ENCODE results near the gene TMEM14A.

Gene TMEM14A, protein sequence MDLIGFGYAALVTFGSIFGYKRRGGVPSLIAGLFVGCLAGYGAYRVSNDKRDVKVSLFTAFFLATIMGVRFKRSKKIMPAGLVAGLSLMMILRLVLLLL

GRCh38 chr6:52670502-52671409 is at the start of gene TMEM14A:
Gene TMEM14A, plus strand, starts transcription at chr6:52671113. Its CDS starts 5,990 bp downstream, at chr6:52677103.
- peak; percentile 82 to 84 for DNase-seq (ENCODE audit: low read depth in 1 of 2, low spot score in 1 of 2)

- no peak for DNase-seq (ENCODE audit: low read depth in 1 of 2, low spot score in 1 of 2)
These were observed 49.3 kb upstream of the TMEM14A start for GRCh38 chr6:52621631-52622030.

GRCh38 chr6:52622810-52623209 is 48.1 kb upstream of the TMEM14A start:
- DNase-seq (ENCODE audit: low read depth in 1 of 2, low spot score in 1 of 2): no peak

DNA sequence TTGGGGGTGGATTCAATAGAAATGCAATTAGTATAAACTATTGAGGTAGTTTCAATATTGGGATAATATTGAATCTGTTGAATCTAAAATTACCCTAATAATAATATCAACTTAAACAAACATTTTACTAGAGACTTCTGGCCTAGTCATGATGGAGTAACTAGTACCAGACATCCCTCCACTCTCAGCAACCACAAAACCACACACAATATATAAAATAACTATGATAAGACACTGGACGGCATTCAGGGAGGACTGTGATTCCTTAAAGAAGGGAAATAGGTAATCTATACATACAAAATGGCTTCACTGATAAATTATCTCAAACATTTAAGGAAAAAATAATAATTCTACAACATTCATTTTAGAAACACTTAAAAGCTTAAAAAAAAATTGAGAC is 38.9 kb upstream of the TMEM14A start:
- no peak for DNase-seq (ENCODE audit: low read depth in 1 of 2, low spot score in 1 of 2)

DNA sequence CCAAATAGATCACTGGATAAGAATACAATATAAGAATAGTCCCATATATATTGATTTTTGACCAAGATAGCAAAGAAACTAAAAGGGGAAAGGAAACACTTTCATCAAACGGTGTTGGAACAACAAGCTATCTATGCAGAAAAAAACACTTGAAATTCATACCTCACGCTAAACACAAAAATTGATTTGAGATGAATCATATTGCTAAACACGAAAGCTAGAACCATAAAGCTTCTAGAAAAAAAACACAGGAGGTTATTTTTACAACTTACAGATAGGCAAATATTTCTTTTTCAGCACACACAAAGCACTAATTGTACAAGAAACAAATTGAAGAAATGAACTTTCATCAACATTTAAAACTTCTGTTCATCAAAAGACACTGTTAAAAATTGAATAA is 36.7 kb upstream of the TMEM14A start:
- DNase-seq (ENCODE audit: low read depth in 1 of 2, low spot score in 1 of 2): no peak

DNA sequence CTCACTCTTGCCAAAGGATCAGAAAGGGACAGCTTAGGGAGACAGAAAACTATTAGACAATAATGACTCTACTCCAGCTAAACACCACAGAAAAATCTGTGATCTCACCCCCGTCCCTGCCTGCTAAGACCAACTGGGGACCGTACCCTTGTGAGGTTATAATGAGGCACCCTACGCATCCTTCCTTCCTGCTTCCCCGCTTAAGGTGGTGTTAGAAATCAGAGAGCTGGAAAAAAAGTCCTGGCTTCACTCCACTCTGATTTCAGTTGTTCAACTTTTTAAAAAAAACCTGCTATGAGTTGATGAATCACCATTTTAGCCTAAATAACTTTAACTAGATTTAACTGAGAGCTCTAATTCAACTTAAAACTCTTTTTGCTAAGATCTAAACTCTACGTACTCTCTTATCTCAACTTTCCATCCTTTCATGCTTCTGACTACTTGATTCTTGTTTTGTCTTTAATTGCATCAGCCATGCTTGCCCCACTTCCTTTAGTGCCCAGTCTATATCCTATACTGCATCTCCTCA is 35.8 kb upstream of the TMEM14A start:
- no peak for DNase-seq (ENCODE audit: low read depth in 1 of 2, low spot score in 1 of 2)

- no peak for DNase-seq (ENCODE audit: low read depth in 1 of 2, low spot score in 1 of 2)
These were observed 34.1 kb upstream of the TMEM14A start for GRCh38 chr6:52636830-52637229.

DNA sequence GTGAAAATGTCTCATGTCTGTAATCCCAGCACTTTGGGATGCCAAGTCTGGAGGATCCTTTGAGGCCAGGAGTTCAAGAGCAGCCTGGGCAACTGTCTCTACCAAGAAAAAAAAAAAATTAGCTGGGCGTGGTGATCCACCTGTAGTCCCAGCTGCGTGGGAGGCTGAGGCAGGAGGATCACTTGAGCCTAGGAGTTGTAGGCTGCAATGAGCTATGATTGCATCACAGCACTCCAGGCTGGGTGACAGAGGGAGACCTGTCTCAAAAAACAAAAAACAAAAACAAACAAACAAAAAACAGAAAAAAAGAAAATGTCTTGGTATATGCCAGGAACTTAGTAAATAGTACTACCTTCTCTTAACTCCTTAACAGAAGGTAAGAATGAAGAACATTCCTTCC is 31.4 kb upstream of the TMEM14A start:
- no peak for DNase-seq (ENCODE audit: low read depth in 1 of 2, low spot score in 1 of 2)

DNA sequence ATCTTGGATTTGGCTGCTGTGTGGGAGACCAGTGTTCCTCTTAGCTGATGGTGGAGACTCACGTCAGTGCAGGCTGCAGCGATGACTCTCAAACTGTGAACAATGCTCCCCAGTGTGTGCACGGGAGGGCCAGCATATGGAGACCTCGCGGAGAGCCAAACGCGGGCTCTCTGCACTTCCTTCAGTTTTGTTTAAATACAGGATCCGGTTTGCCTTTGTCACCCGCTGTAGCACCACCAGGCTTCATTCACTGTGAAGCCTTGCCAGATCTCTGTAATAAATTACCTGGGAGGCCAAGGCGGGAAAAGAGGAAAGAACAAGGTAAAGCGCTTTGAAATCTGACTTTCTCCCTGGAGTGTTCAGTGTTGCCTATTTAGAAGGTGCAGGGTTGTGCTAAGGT is 30.7 kb upstream of the TMEM14A start:
- DNase-seq (ENCODE audit: low read depth in 1 of 2, low spot score in 1 of 2): no peak

- no peak for DNase-seq (ENCODE audit: low read depth in 1 of 2, low spot score in 1 of 2)
These were observed 30.0 kb upstream of the TMEM14A start for GRCh38 chr6:52640916-52641315.

- no peak for DNase-seq (ENCODE audit: low read depth in 1 of 2, low spot score in 1 of 2)
These were observed 29.5 kb upstream of the TMEM14A start for GRCh38 chr6:52641388-52641787.

- DNase-seq (ENCODE audit: low read depth in 1 of 2, low spot score in 1 of 2): no peak
These were observed 29.1 kb upstream of the TMEM14A start for GRCh38 chr6:52641826-52642225.

- no peak for DNase-seq (ENCODE audit: low read depth in 1 of 2, low spot score in 1 of 2)
These were observed 28.5 kb upstream of the TMEM14A start for GRCh38 chr6:52642368-52642767.

DNA sequence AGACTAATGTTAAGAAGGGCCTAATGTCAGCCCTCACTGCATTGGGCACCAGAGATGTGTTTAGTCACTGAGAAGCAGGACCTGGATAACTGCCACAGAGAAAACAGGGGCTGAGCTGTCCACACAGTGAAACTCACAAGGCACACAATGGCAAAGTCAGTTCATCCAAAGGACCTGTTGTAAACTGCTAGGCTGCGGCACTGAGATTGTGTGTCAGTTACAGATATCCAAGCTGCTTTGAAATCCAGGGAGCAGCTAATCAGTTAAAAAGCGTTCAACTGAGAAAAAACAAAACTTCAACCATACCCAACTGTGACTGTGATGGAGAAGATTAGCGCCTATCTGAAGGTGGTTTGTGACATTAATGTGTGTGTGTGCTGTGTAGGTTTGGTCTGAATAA is 27.8 kb upstream of the TMEM14A start:
- DNase-seq (ENCODE audit: low read depth in 1 of 2, low spot score in 1 of 2): no peak

- DNase-seq (ENCODE audit: low read depth in 1 of 2, low spot score in 1 of 2): no peak
These were observed 26.7 kb upstream of the TMEM14A start for GRCh38 chr6:52644253-52644652.

DNA sequence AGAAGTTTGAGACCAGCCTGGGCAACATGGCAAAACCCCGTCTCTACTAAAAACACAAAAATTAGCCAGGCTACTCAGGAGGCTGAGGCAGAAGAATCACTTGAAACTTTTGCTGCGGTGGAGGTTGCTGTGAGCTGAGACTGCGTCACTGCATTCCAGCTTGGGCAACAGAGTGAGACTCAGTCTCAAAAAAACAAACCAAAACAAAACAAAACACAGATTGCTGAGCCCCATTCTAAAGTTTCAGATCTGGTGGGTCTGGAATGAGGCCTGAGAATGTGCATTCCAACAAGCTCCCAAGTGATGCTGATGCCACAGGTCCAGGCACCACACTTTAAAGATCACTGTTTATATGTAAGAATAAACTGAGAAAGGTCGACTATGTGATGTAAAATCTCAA is 24.9 kb upstream of the TMEM14A start:
- DNase-seq (ENCODE audit: low read depth in 1 of 2, low spot score in 1 of 2): no peak

GRCh38 chr6:52647199-52647598 is 23.7 kb upstream of the TMEM14A start:
- no peak for DNase-seq (ENCODE audit: low read depth in 1 of 2, low spot score in 1 of 2)

DNA sequence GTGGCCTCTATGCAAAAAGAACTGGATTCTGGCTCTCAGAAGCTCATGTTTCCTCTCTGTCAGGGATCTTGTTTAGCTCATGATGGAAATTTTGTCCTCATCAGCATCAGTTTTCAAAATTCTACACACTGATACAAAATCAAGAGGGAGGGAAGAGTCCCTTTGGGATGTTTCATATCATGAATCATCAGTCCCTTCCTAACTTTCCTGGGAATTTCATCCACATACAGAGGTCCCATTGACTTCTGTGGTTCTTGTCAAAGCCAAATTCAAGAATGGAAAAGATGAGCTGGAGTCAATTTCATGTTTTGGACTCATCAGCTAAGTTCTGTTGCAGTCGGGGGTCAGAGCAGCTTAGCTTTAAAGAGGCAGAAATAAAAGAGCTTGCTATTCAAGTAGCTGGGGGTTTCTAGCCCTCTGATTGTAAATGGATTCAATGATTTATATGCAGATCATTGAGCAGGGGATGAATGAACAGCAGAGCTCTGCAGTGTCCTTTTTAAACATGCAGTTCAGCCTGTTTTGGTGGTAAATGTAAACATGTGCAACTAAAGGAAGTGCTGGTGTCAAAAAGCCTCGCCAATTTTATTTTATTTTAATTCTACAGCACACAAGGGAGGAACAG is 21.3 kb upstream of the TMEM14A start:
- no peak for DNase-seq (ENCODE audit: low read depth in 1 of 2, low spot score in 1 of 2)

DNA sequence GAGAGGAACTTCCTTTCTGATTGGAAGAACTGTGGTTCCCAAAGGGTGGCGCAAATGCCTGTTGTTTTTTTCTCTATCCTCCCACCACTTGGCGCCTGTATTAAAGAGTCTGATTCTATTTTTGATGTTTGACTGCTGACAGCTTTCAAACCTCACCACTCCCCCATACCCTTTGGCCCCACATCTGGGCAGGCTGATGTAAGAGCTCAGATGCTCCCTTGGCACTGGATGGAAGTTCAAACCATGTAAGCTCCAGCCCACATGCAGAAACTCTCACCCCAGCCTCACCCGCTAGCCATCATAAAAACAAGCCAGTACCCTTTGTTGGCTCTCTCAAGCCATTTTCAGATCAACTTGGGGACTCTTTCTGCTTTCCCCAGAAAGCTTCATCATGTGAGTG is 20.0 kb upstream of the TMEM14A start:
- DNase-seq (ENCODE audit: low read depth in 1 of 2, low spot score in 1 of 2): no peak

DNA sequence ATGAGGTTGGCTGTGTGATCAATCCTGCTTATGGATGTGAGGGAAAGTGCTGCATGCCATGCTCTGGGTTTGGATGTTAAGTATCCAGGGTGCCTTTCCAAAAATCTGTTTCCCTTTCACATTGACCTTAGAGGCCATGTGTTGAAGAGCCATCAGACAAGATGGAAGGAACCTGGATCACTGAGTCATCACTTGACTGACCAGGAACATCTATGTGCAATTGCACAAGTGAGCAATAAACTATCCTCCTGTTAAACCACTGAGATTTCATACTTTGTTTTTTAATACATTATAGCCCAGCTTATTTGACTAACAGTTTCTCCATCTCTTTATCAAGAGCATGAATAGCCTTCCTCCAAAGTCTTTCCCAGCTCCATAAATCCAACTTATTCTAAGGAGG is 17.8 kb upstream of the TMEM14A start:
- DNase-seq (ENCODE audit: low read depth in 1 of 2, low spot score in 1 of 2): no peak

DNA sequence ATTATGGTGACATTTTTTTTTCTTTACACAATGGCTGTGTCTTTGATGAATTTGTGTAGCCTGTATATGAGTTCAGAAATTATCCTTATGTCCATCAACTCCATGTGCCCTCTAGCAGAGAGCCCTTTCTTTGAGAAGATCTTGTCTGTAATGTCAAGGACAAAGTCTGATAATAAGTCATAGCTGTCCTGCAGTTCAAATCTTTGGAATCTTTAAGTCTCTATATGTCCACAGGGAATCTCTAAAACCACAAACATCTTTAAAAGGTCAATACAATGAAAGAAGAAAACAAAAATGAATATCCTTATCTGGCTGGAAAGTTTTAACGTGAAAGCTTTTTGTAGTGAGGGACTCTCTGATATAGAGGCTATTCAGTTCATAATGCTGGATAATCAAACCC is 16.9 kb upstream of the TMEM14A start:
- no peak for DNase-seq (ENCODE audit: low read depth in 1 of 2, low spot score in 1 of 2)

- DNase-seq (ENCODE audit: low read depth in 1 of 2, low spot score in 1 of 2): no peak
These were observed 16.3 kb upstream of the TMEM14A start for GRCh38 chr6:52654592-52654991.
